Fibroblast of lung (primary cell): ENCODE data around the gene ASTL. TPM values are rescaled to one million over a fixed set of nuclear protein-coding genes. Genes with fewer than 3 reads are reported as not detected.

Experiments
- DNase-seq, 2 donors: peaks; one replicate each; pipeline versions ENCODE4 v3.0.0 to v3.0.0-alpha.2; 2010; ENCODE audit warnings: low read depth in 2 of 2
- H2AFZ ChIP-seq: 2 replicates; pipeline ENCODE4 v1.5.1; 2012; ENCODE audit warnings: low read length, control low read depth, inconsistent platforms
- H3K27ac ChIP-seq: 2 replicates; pipeline ENCODE4 v1.5.1; 2011; ENCODE audit warnings: low read length, control low read depth; ENCODE audit not compliant: insufficient read depth
- H3K27me3 ChIP-seq: 2 replicates; pipeline ENCODE4 v1.5.1; 2011; ENCODE audit warnings: mild to moderate bottlenecking, low read length; ENCODE audit not compliant: control insufficient read depth, insufficient read depth
- H3K36me3 ChIP-seq: 2 replicates; pipeline ENCODE4 v1.5.1; 2011; ENCODE audit warnings: low read length; ENCODE audit not compliant: control insufficient read depth, insufficient read depth
- H3K4me1 ChIP-seq: 2 replicates; pipeline ENCODE4 v1.5.1; 2011; ENCODE audit warnings: low read length; ENCODE audit not compliant: control insufficient read depth, insufficient read depth; ENCODE audit errors: extremely low read depth
- H3K4me2 ChIP-seq: 2 replicates; pipeline ENCODE4 v1.5.1; 2011; ENCODE audit warnings: low read length, control low read depth; ENCODE audit not compliant: insufficient read depth; ENCODE audit errors: extremely low read depth
- H3K4me3 ChIP-seq, 4 experiments: fragments of 200-600 bp in 1 of 4; sonication (generic) in 1 of 4; replicated peaks in 1 of 4; 2 replicates each; pipeline ENCODE4 v1.5.1; 2011 to 2016; ENCODE audit warnings: low read length in 4 of 4, low read depth in 3 of 4, mild to moderate bottlenecking in 3 of 4, control low read depth in 2 of 4, inconsistent platforms in 1 of 4, mixed read lengths in 1 of 4; ENCODE audit not compliant: insufficient read depth in 1 of 4; ENCODE audit errors: control extremely low read depth in 1 of 4
- H3K79me2 ChIP-seq: 2 replicates; pipeline ENCODE4 v1.5.1; 2012; ENCODE audit warnings: mild to moderate bottlenecking, low read length, inconsistent platforms; ENCODE audit not compliant: control insufficient read depth, insufficient read depth
- H3K9ac ChIP-seq: 2 replicates; pipeline ENCODE4 v1.5.1; 2011; ENCODE audit warnings: mild to moderate bottlenecking, low read length, control low read depth; ENCODE audit not compliant: insufficient read depth
- H3K9me3 ChIP-seq: 2 replicates; pipeline ENCODE4 v1.5.1; 2012; ENCODE audit warnings: low read depth, low read length; ENCODE audit not compliant: control insufficient read depth, insufficient read depth
- H4K20me1 ChIP-seq: 2 replicates; pipeline ENCODE4 v1.5.1; 2011; ENCODE audit warnings: low read length; ENCODE audit not compliant: control insufficient read depth, insufficient read depth; ENCODE audit errors: extremely low read depth
- EZH2 ChIP-seq: IDR thresholded peaks from 2 replicates; pipeline ENCODE4 v1.5.1; 2012; ENCODE audit warnings: low read length, control low read depth, mild to moderate bottlenecking; ENCODE audit errors: missing control alignments
- polyA plus RNA-seq, 2 donors: library from polyadenylated mRNA; depleted of rRNA in 1 of 2; stranded (reverse) in 1 of 2; unstranded in 1 of 2; fragments of >200 nt; gene quantifications; 2 replicates each; pipeline ENCODE4 v1.2.1, GENCODE V29; 2011 to 2012; ENCODE audit warnings: missing spikeins in 1 of 2
- total RNA-seq: library from RNA; depleted of rRNA; stranded (reverse); fragments of >200 nt; gene quantifications from 2 replicates; pipeline ENCODE4 v1.2.1, GENCODE V29; 2014
- TF ChIP-seq, protein P1 (sequence below), 2 donors: IDR thresholded peaks in 1 of 2; conservative IDR thresholded peaks in 1 of 2; 1 replicate in 1 of 2; 2 replicates in 1 of 2; pipeline ENCODE4 v1.5.1; 2011 to 2012; ENCODE audit warnings: low read length in 2 of 2, control low read depth in 1 of 2, inconsistent platforms in 1 of 2, low read depth in 1 of 2, mild to moderate bottlenecking in 1 of 2

The ASTL gene
- total and polyA plus RNA-seq, 2 donors (not counting 1 experiment from before 2014, with no cell fraction given) = not detected

DNA sequence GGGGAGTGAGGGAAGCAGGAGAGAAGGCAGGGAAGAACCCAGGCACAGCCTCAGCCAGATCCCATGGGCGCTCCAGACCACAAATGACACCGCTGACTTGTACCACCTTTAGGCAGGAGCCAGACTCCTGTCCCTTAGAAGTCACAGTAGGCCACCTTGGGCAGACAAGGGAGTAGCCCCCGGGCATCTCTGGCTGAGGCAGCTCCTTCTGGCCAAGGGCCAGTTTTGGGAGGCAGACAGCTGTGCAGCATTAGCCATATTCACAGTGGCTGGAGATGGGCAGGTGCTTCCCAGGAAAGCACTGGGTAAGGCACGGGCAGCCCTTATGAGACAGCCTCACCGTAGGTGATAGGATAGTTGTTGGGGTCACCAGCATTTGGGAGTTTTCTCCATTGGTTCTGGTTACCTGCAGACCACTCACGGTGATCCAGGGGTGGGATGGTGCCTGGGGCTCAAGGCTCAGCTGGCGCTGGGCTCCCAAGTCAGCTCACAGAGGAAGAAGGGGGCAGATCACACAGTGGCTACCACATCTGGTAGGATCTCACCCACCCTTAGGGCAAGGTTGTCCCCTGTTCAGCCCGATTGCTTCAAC is 2.1 kb downstream of the ASTL start:
- Histone ChIP-seq H3K9me3 (no peaks in the 10 kb centered on the region), H3K9ac (no peak overlapping the region), H3K27ac (no peak overlapping the region), H4K20me1 (no peaks in the 10 kb centered on the region), H3K4me3 (no peak overlapping the region), H3K4me2 (no peak overlapping the region), H3K36me3 (no peaks in the 10 kb centered on the region), H3K79me2 (no peaks in the 10 kb centered on the region), H3K4me1 (no peaks in the 10 kb centered on the region), H3K27me3 (peaks cover 17% of the 10 kb centered on the region), H2AFZ (no peak overlapping the region)
- no peak for TF ChIP-seq EZH2
- TF ChIP-seq, protein P1, sequence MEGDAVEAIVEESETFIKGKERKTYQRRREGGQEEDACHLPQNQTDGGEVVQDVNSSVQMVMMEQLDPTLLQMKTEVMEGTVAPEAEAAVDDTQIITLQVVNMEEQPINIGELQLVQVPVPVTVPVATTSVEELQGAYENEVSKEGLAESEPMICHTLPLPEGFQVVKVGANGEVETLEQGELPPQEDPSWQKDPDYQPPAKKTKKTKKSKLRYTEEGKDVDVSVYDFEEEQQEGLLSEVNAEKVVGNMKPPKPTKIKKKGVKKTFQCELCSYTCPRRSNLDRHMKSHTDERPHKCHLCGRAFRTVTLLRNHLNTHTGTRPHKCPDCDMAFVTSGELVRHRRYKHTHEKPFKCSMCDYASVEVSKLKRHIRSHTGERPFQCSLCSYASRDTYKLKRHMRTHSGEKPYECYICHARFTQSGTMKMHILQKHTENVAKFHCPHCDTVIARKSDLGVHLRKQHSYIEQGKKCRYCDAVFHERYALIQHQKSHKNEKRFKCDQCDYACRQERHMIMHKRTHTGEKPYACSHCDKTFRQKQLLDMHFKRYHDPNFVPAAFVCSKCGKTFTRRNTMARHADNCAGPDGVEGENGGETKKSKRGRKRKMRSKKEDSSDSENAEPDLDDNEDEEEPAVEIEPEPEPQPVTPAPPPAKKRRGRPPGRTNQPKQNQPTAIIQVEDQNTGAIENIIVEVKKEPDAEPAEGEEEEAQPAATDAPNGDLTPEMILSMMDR (conservative IDR thresholded peaks at IDR 0.05 in 1 of 2, IDR thresholded peaks at IDR 0.05 in 1 of 2; ENCODE audit: low read depth in 1 of 2, low read length in 2 of 2) = no peak
- no peak for DNase-seq

DNA sequence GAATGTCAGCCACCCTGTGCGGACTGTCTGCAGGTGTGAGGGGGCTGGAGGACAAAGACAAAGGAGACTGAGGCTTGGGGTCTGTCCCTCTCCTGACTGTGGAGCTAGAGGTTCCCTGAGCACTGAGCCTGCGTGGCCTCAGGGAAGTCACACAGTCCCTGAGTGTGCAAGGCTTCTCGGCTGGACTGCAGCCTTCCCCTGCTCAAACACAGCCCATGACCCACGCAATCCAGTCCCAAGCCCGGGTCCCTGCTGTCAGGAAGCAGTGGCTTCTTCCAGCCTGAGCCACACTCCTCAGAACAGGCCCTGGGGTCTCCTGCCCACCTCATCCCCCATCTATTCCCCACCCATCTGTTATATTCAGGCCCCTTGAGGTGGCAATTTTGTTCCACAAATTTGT is 2.7 kb downstream of the ASTL start:
- Histone ChIP-seq H3K4me1 (no peaks in the 10 kb centered on the region), H4K20me1 (no peaks in the 10 kb centered on the region), H3K9ac (no peak overlapping the region), H3K36me3 (no peaks in the 10 kb centered on the region), H3K79me2 (no peaks in the 10 kb centered on the region), H2AFZ (no peak overlapping the region), H3K4me2 (no peak overlapping the region), H3K27ac (no peak overlapping the region), H3K4me3 (no peak overlapping the region), H3K9me3 (no peaks in the 10 kb centered on the region), H3K27me3 (peaks cover 17% of the 10 kb centered on the region)
- TF ChIP-seq, protein P1 (conservative IDR thresholded peaks at IDR 0.05 in 1 of 2, IDR thresholded peaks at IDR 0.05 in 1 of 2; ENCODE audit: low read depth in 1 of 2, low read length in 2 of 2) = no peak
- no peak for TF ChIP-seq EZH2
- DNase-seq = no peak

DNA sequence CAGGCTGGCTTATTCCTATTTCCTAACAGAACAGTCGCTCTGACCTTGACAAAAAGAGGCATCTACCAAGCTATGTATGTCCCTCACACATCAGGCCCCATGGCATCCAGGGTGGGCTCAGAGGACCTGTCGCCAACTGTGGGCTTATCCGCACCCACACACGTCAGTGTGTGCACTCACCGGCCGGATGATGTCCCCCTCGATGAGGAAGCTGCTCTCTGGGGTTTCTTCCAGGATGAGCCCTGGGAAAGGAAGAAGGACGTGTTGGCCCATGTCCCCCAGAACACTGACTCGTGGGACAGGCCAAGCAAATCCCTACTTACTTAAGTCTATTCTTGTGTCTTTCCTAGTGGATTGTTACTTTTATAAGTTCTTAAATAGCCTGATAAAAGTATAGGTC is 3.1 kb downstream of the ASTL start:
- no peak overlapping the region for H2AFZ ChIP-seq
- H3K79me2 ChIP-seq = no peaks in the 10 kb centered on the region
- no peak for DNase-seq
- H3K4me2 ChIP-seq = no peak overlapping the region
- no peaks in the 10 kb centered on the region for H3K4me1 ChIP-seq
- H4K20me1 ChIP-seq = no peaks in the 10 kb centered on the region
- H3K27ac ChIP-seq = no peak overlapping the region
- no peak for TF ChIP-seq EZH2
- TF ChIP-seq, protein P1 (conservative IDR thresholded peaks at IDR 0.05 in 1 of 2, IDR thresholded peaks at IDR 0.05 in 1 of 2; ENCODE audit: low read depth in 1 of 2, low read length in 2 of 2) = no peak
- H3K27me3 ChIP-seq = peaks cover 19% of the 10 kb centered on the region
- H3K9ac ChIP-seq = no peak overlapping the region
- no peak overlapping the region for H3K4me3 ChIP-seq
- no peaks in the 10 kb centered on the region for H3K36me3 ChIP-seq
- no peaks in the 10 kb centered on the region for H3K9me3 ChIP-seq
